PC-3 (cell line): ENCODE data around the gene RNF157. TPM values are rescaled to one million over a fixed set of nuclear protein-coding genes. Genes with fewer than 3 reads are reported as not detected.
"Not testable (repeated sequence)": the region's sequence is repeated elsewhere in the genome, so short reads cannot be mapped to it uniquely, and the experiment has no call there.

Experiments
- ATAC-seq: fragments of 200-7000 bp; cut with Tn5 transposase; 2 replicates; pipeline ENCODE4 v1.9.1; 2020; ENCODE audit warnings: mild to moderate bottlenecking, moderate library complexity
- BruUV-seq: library from RNA; stranded (reverse); fragments of 400-500 nt; replicated peaks from 2 replicates; lab custom pipeline; 2021; lab: Mats Ljungman, UMichigan
- CTCF ChIA-PET: fragments of 300-600 bp; sonication (Branson Sonifier 250); formaldehyde crosslinking; loops from one replicate; lab custom pipeline; 2022; ENCODE audit warnings: antibody characterized with exemption; lab: Charles Lee
- POLR2A ChIA-PET: fragments of 300-600 bp; sonication (Branson Sonifier 250); formaldehyde crosslinking; loops from one replicate; lab custom pipeline; 2022; ENCODE audit warnings: antibody characterized with exemption; ENCODE audit not compliant: unreplicated experiment; lab: Charles Lee
- DNase-seq: peaks from one replicate; pipeline ENCODE4 v3.0.0-alpha.2; 2015
- H2AFZ ChIP-seq: fragments of 300-600 bp; sonication (generic); 2 replicates; pipeline ENCODE4 v1.6.0; 2016; ENCODE audit warnings: antibody characterized with exemption, low read length
- H3F3A ChIP-seq: fragments of 300-600 bp; sonication (generic); one replicate; pipeline ENCODE4 v1.6.0; 2017; ENCODE audit warnings: antibody characterized with exemption, low read length, control low read depth, mild to moderate bottlenecking; ENCODE audit not compliant: unreplicated experiment
- H3K27ac ChIP-seq: fragments of 300-600 bp; sonication (generic); 2 replicates; pipeline ENCODE4 v1.5.1; 2016; ENCODE audit warnings: mild to moderate bottlenecking, low read length
- H3K27me3 ChIP-seq: fragments of 300-600 bp; sonication (generic); 2 replicates; pipeline ENCODE4 v1.6.1; 2016; ENCODE audit warnings: low read length, mixed read lengths
- H3K36me3 ChIP-seq: fragments of 300-600 bp; sonication (generic); 2 replicates; pipeline ENCODE4 v1.6.1; 2016; ENCODE audit warnings: low read depth, mixed run types, low read length, mixed read lengths
- H3K4me1 ChIP-seq: fragments of 300-600 bp; sonication (generic); 2 replicates; pipeline ENCODE4 v1.5.1; 2016; ENCODE audit warnings: low read length; ENCODE audit not compliant: insufficient read depth
- H3K4me2 ChIP-seq: fragments of 300-600 bp; sonication (generic); 2 replicates; pipeline ENCODE4 v1.6.0; 2016; ENCODE audit warnings: low read length
- H3K4me3 ChIP-seq: fragments of 300-600 bp; sonication (generic); 2 replicates; pipeline ENCODE4 v1.5.1; 2016; ENCODE audit warnings: mild to moderate bottlenecking, low read length, mixed read lengths
- H3K79me2 ChIP-seq: fragments of 300-600 bp; sonication (generic); 2 replicates; pipeline ENCODE4 v1.6.1; 2017; ENCODE audit warnings: low read length, mixed read lengths
- H3K9ac ChIP-seq: fragments of 300-600 bp; sonication (generic); 2 replicates; pipeline ENCODE4 v1.6.0; 2016; ENCODE audit warnings: mild to moderate bottlenecking, low read length
- H3K9me2 ChIP-seq: fragments of 300-600 bp; sonication (generic); replicated peaks from 2 replicates; pipeline ENCODE4 v1.6.1; 2016; ENCODE audit warnings: mixed run types, low read length, mixed read lengths
- H3K9me3 ChIP-seq: fragments of 300-600 bp; sonication (generic); 2 replicates; pipeline ENCODE4 v1.6.1; 2016; ENCODE audit warnings: low read length, mixed read lengths
- H4K20me1 ChIP-seq: fragments of 300-600 bp; sonication (generic); 2 replicates; pipeline ENCODE4 v1.6.1; 2016; ENCODE audit warnings: low read length, mixed read lengths
- CTCF ChIP-seq: fragments of 300-600 bp; sonication (generic); conservative IDR thresholded peaks from 2 replicates; pipeline ENCODE4 v1.5.1; 2017; ENCODE audit warnings: antibody characterized with exemption, low read depth, mild to moderate bottlenecking, low read length
- EZH2 ChIP-seq: fragments of 300-600 bp; sonication (generic); IDR thresholded peaks from one replicate; pipeline ENCODE4 v1.6.1; 2017; ENCODE audit warnings: antibody characterized with exemption, mild to moderate bottlenecking, low read length; ENCODE audit not compliant: unreplicated experiment
- EZH2phosphoT487 ChIP-seq: fragments of 300-600 bp; sonication (generic); IDR thresholded peaks from 2 replicates; pipeline ENCODE4 v1.6.1; 2018; ENCODE audit warnings: mild to moderate bottlenecking, antibody characterized with exemption, low read length, borderline replicate concordance
- intact Hi-C: fragments of 100-400 bp; cut with micrococcal nuclease; formaldehyde crosslinking; loops from 2 replicates; pipeline ENCODE4 v1.9.0; 2023
- total RNA-seq: library from RNA; depleted of rRNA; stranded (reverse); fragments of >200 nt; gene quantifications from 2 replicates; pipeline ENCODE4 v1.2.3, GENCODE V29; 2014

RNF157 gene
- total RNA-seq, 1 experiment from 2014 or later, result 7.4 TPM

GRCh38 chr17:76254275-76254674 lies 14.0 kb upstream of the RNF157 start:
- DNase-seq (no peak), ATAC-seq (no peak)
- H3K79me2 ChIP-seq, result no peaks in the 10 kb centered on the region
- H2AFZ ChIP-seq, result no peak overlapping the region
- intact Hi-C loops, result no loop called here
- H3K27ac ChIP-seq, result no peak overlapping the region
- no peak for TF ChIP-seq CTCF
- TF ChIP-seq EZH2phosphoT487, result no peak
- no peak for TF ChIP-seq EZH2
- no peaks in the 10 kb centered on the region for H3K27me3 ChIP-seq
- H3F3A ChIP-seq, result peaks cover 10% of the 10 kb centered on the region
- H3K36me3 ChIP-seq, result no peaks in the 10 kb centered on the region
- peaks cover 31% of the 10 kb centered on the region for H3K4me1 ChIP-seq
- ChIA-PET CTCF (no interaction called here), POLR2A (interaction anchor here (0.6 kb wide), 2 partner anchors 10 to 11 kb away, joined by 4 read pairs; no protein-coding TSS in a partner anchor)
- no TSS peak for BruUV-seq
- no peak overlapping the region for H3K4me3 ChIP-seq
- H3K4me2 ChIP-seq, result no peak overlapping the region
- H3K9ac ChIP-seq, result no peak overlapping the region
- H4K20me1 ChIP-seq, result no peaks in the 10 kb centered on the region
- H3K9me2 ChIP-seq, result no peaks in the 10 kb centered on the region
- H3K9me3 ChIP-seq, result no peaks in the 10 kb centered on the region

- Histone ChIP-seq H4K20me1 (no peaks in the 10 kb centered on the region), H3K79me2 (no peaks in the 10 kb centered on the region), H3F3A (peaks cover 10% of the 10 kb centered on the region), H2AFZ (no peak overlapping the region), H3K9me3 (no peaks in the 10 kb centered on the region), H3K36me3 (no peaks in the 10 kb centered on the region), H3K4me3 (no peak overlapping the region), H3K9ac (no peak overlapping the region), H3K9me2 (no peaks in the 10 kb centered on the region), H3K27me3 (no peaks in the 10 kb centered on the region), H3K4me1 (peaks cover 28% of the 10 kb centered on the region), H3K4me2 (no peak overlapping the region), H3K27ac (no peak overlapping the region)
- no TSS peak for BruUV-seq
- intact Hi-C loops, result no loop called here
- ATAC-seq (no peak), DNase-seq (no peak)
- ChIA-PET CTCF (no interaction called here), POLR2A (interaction anchor here (0.6 to 0.7 kb wide), 2 partner anchors 9 to 11 kb away, joined by 3 to 4 read pairs; no protein-coding TSS in a partner anchor)
- TF ChIP-seq EZH2 (no peak), CTCF (no peak), EZH2phosphoT487 (no peak)
Observed at GRCh38 chr17:76253841-76254240, 13.5 kb upstream of the RNF157 start.

GRCh38 chr17:76252967-76253766 lies 12.9 kb upstream of the RNF157 start:
- H3K36me3 ChIP-seq, BruUV-seq, H4K20me1 ChIP-seq, H3K79me2 ChIP-seq, H3F3A ChIP-seq, H2AFZ ChIP-seq, H3K9me2 ChIP-seq, H3K27me3 ChIP-seq, DNase-seq, CTCF ChIA-PET, H3K9me3 ChIP-seq, ATAC-seq: not testable (repeated sequence)
- H3K4me2 ChIP-seq, result peak overlapping the region; percentile 72
- intact Hi-C loops, result loop anchor here (1.0 kb wide), 2 partner anchors 11 to 13 kb away; partner anchors contain the start of gene RNF157
- peaks cover 25% of the 10 kb centered on the region for H3K4me1 ChIP-seq
- POLR2A ChIA-PET, result interaction anchor here (0.7 kb wide), 1 partner anchor 10 kb away, joined by 3 read pairs; no protein-coding TSS in a partner anchor
- peak overlapping the region; percentile 93 for H3K27ac ChIP-seq
- H3K9ac ChIP-seq, result peak overlapping the region; percentile 20
- peak overlapping the region; percentile 35; the same call in 1 of the 2 replicates for H3K4me3 ChIP-seq
